ENCODE results near the gene LILRA5.

DNA sequence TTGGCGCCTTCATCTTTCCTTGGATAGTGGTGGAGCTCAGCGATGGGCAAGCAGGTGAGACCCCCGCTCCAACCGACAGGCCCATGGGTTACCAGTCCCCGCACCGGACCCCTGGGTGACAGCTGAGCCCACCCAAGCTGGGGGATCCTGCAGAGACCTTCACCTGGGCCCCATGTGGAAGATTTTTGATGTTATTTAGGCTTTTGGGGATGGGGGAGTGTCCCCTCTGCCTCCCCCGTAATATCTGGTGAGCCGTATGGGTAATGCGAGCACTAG lies 4.9 kb upstream of the LILRA5 start:
- TF ChIP-seq, protein P1, sequence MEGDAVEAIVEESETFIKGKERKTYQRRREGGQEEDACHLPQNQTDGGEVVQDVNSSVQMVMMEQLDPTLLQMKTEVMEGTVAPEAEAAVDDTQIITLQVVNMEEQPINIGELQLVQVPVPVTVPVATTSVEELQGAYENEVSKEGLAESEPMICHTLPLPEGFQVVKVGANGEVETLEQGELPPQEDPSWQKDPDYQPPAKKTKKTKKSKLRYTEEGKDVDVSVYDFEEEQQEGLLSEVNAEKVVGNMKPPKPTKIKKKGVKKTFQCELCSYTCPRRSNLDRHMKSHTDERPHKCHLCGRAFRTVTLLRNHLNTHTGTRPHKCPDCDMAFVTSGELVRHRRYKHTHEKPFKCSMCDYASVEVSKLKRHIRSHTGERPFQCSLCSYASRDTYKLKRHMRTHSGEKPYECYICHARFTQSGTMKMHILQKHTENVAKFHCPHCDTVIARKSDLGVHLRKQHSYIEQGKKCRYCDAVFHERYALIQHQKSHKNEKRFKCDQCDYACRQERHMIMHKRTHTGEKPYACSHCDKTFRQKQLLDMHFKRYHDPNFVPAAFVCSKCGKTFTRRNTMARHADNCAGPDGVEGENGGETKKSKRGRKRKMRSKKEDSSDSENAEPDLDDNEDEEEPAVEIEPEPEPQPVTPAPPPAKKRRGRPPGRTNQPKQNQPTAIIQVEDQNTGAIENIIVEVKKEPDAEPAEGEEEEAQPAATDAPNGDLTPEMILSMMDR (IDR thresholded peaks at IDR 0.05), result no peak
- no peak for TF ChIP-seq POLR2A (IDR thresholded peaks at IDR 0.05)
- no peak for TF ChIP-seq POLR2AphosphoS5 (IDR thresholded peaks at IDR 0.05; ENCODE audit: insufficient read depth in 1 of 2, low read depth in 1 of 2)

Data from vagina (tissue), 2 donors.